ENCODE results near the gene ATP5MC2. TPM values are rescaled to one million over a fixed set of nuclear protein-coding genes. Genes with fewer than 3 reads are reported as not detected.

The ATP5MC2 gene
- total RNA-seq, 1 donor from 2014 or later, result 283 TPM

DNA sequence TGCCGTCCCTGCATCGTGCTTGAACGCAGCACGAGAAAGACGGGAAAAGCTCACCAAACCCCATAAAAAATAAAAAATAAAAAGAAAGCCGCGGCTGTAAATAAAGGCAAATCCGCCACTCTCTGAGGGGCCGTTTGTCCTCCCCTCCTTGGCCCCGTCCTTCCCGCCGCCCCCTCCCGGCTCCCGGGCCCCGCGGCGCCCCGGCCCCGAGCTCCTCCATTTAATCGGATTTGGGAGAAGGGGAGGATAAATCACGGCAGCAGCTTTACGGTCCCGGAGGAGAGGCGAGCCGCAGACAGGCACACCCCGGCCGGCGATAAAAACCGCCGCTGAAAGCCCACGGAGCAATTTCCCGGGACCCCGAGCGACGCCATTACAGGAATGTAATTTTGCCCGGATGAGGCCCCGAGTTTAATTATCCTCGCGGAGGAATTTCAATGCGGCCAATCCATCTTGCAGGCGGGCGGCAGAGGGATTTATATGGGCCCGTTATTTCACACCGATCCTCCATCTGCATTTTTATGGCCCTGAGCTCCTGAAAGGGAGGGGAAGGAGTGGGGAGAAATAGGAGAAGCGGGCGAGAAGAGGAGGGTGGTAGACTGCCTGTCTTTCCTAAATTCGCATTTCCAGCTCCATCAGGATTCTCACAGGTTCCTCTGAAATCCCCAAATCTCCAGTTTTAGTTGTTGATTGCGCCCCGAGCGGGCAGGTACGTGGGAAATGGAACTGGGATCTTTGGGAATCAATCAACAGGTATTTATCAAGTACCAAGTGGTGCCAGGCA, 1.3 kb upstream of the ATP5MC2 start:
- Mint-ChIP-seq H3K36me3 (ENCODE audit: unreplicated experiment) (no peaks in the 10 kb centered on the region), H3K9me3 (ENCODE audit: unreplicated experiment) (peaks cover 14% of the 10 kb centered on the region), H3K27me3 (ENCODE audit: unreplicated experiment) (peaks cover 4% of the 10 kb centered on the region), H3K27ac (ENCODE audit: unreplicated experiment) (peak overlapping the region; percentile 98), H3K4me3 (ENCODE audit: unreplicated experiment) (peak overlapping the region; percentile 100), H3K4me1 (ENCODE audit: low read depth, unreplicated experiment) (peaks cover 22% of the 10 kb centered on the region)
- peak; percentile 37 for DNase-seq
- TF ChIP-seq, protein P1, sequence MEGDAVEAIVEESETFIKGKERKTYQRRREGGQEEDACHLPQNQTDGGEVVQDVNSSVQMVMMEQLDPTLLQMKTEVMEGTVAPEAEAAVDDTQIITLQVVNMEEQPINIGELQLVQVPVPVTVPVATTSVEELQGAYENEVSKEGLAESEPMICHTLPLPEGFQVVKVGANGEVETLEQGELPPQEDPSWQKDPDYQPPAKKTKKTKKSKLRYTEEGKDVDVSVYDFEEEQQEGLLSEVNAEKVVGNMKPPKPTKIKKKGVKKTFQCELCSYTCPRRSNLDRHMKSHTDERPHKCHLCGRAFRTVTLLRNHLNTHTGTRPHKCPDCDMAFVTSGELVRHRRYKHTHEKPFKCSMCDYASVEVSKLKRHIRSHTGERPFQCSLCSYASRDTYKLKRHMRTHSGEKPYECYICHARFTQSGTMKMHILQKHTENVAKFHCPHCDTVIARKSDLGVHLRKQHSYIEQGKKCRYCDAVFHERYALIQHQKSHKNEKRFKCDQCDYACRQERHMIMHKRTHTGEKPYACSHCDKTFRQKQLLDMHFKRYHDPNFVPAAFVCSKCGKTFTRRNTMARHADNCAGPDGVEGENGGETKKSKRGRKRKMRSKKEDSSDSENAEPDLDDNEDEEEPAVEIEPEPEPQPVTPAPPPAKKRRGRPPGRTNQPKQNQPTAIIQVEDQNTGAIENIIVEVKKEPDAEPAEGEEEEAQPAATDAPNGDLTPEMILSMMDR (IDR thresholded peaks at IDR 0.05; ENCODE audit: partially characterized antibody, unreplicated experiment), result no peak

DNA sequence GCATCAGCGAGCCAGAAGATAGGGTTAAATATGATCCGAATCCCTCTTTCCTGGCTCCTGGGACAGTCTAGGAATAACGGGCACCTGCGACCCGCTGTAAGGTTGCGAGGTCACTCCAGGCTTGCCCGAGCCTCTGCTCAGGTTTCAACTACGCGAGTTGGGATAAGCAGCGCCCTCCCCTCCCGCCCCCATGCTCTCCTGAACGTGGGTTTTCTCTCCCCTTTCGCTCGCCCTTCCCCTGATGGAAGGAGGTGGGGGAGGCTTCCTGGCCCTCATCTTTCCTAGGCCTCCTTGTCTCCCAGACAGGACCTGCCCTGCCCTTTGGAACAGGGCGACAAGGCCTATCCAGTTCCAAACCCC, 753 bp upstream of the ATP5MC2 start:
- Mint-ChIP-seq H3K36me3 (ENCODE audit: unreplicated experiment) (no peaks in the 10 kb centered on the region), H3K27ac (ENCODE audit: unreplicated experiment) (peak overlapping the region; percentile 98), H3K9me3 (ENCODE audit: unreplicated experiment) (peaks cover 14% of the 10 kb centered on the region), H3K27me3 (ENCODE audit: unreplicated experiment) (peaks cover 4% of the 10 kb centered on the region), H3K4me3 (ENCODE audit: unreplicated experiment) (peak overlapping the region; percentile 100), H3K4me1 (ENCODE audit: low read depth, unreplicated experiment) (peaks cover 22% of the 10 kb centered on the region)
- TF ChIP-seq, protein P1 (IDR thresholded peaks at IDR 0.05; ENCODE audit: partially characterized antibody, unreplicated experiment), result no peak
- peak; percentile 61 for DNase-seq

DNA sequence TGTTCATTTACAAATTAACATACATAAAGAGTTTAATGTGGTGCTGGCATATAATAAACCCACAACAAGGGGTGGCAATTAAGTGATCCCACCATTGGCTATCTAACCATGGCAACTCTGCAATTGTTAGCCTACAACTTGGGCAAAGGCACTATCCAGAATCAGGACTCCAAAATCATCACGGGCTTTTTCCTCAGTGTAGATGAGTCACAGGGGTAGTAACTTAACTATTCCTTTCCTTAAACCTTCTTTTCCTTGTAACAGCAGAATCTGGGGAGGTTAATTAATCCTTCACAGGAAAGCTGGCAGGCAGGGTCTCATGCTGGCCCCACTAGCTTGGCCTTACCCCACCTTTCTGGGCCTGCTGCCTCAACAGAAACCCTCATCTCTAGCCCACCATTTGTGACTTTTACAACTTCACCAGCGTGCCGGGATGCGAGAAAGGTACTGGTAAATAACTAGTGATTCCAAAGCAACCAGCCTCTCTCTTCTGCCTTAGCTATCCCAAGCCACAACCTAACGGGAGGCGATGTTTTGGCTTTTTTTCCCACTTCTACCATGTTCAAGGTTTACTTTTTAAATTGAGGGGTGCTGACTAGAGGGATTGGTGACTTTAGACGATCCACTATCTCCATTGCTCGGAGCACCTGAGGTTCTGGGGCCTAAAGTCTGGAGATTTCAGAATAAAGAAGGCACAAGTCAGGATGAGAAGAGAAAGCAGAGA, 744 bp downstream of the ATP5MC2 start:
- H3K27me3 Mint-ChIP-seq (ENCODE audit: unreplicated experiment), result peaks cover 4% of the 10 kb centered on the region
- H3K4me1 Mint-ChIP-seq (ENCODE audit: low read depth, unreplicated experiment), result peaks cover 22% of the 10 kb centered on the region
- DNase-seq, result no peak
- H3K4me3 Mint-ChIP-seq (ENCODE audit: unreplicated experiment), result peak overlapping the region; percentile 100
- H3K27ac Mint-ChIP-seq (ENCODE audit: unreplicated experiment), result peak overlapping the region; percentile 98
- no peaks in the 10 kb centered on the region for H3K36me3 Mint-ChIP-seq (ENCODE audit: unreplicated experiment)
- peaks cover 14% of the 10 kb centered on the region for H3K9me3 Mint-ChIP-seq (ENCODE audit: unreplicated experiment)
- TF ChIP-seq, protein P1 (IDR thresholded peaks at IDR 0.05; ENCODE audit: partially characterized antibody, unreplicated experiment), result no peak

DNA sequence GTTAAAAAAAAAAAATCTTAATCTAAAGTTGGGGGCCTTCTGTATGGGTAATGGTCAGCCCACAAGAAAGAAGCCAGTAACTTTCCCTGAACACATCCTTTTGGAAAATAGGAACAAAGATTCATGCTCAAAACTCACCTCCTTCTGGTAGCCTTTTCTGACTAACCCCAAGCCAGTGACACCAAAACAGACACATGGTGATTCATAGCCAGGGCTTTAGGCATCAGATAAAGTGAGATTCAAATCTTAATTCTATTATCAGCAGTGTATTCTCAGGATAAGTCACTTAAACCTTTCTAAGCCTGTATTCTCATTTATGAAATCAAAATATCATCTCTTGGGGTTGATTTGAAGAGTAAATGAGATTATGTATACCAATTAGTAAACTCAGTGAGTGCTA, 4.9 kb downstream of the ATP5MC2 start:
- Mint-ChIP-seq H3K27ac (ENCODE audit: unreplicated experiment) (no peak overlapping the region), H3K36me3 (ENCODE audit: unreplicated experiment) (no peaks in the 10 kb centered on the region), H3K4me3 (ENCODE audit: unreplicated experiment) (no peak overlapping the region), H3K4me1 (ENCODE audit: low read depth, unreplicated experiment) (no peaks in the 10 kb centered on the region), H3K9me3 (ENCODE audit: unreplicated experiment) (peaks cover 6% of the 10 kb centered on the region), H3K27me3 (ENCODE audit: unreplicated experiment) (peaks cover 4% of the 10 kb centered on the region)
- TF ChIP-seq, protein P1 (IDR thresholded peaks at IDR 0.05; ENCODE audit: partially characterized antibody, unreplicated experiment), result no peak
- DNase-seq, result no peak

DNA sequence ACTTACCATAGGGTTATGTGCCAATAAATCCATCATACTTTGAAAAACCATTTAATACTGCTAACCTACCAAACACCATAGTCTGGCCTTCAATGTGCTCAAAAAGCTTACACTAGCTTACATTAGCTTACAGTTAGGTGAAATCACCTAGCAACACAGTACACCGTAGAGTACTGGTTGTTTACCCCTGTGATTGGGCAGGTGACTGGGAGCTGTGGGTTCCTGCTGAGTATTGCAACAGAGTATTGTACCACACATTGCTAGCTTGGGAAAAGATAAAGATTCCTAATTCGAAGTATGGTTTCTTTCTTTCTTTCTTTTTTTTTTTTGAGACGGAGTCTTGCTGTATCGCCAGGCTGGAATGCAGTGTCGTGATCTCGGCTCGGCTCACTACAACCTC, 5.6 kb downstream of the ATP5MC2 start:
- Mint-ChIP-seq H3K36me3 (ENCODE audit: unreplicated experiment) (peaks cover 6% of the 10 kb centered on the region), H3K27me3 (ENCODE audit: unreplicated experiment) (no peaks in the 10 kb centered on the region)
- TF ChIP-seq, protein P1 (IDR thresholded peaks at IDR 0.05; ENCODE audit: partially characterized antibody, unreplicated experiment), result no peak

More for the DNA sequence above, 5.6 kb downstream of the ATP5MC2 start:
- Mint-ChIP-seq H3K27ac (ENCODE audit: unreplicated experiment) (no peak overlapping the region), H3K4me1 (ENCODE audit: low read depth, unreplicated experiment) (no peaks in the 10 kb centered on the region), H3K4me3 (ENCODE audit: unreplicated experiment) (no peak overlapping the region), H3K9me3 (ENCODE audit: unreplicated experiment) (no peaks in the 10 kb centered on the region)
- no peak for DNase-seq
